HG02852 (cell line): Measurements from ENCODE around the gene PERM1.
"Not testable (repeated sequence)": the region's sequence is repeated elsewhere in the genome, so short reads cannot be mapped to it uniquely, and the experiment has no call there.

Experiments
- ATAC-seq: cut with Tn5 transposase; IDR thresholded peaks from one replicate; pipeline ENCODE4 v1.9.1; 2021; ENCODE audit warnings: mild to moderate bottlenecking, moderate library complexity; ENCODE audit not compliant: unreplicated experiment

PERM1 gene

GRCh38 chr1:981955-982558 is at the start of gene PERM1:
Gene PERM1 (minus strand): TSS chr1:982093. CDS start chr1:981029, 1,064 bp downstream.
- ATAC-seq: no peak

GRCh38 chr1:1030867-1031658 is 49.2 kb upstream of the PERM1 start:
- not testable (repeated sequence) for ATAC-seq

- no peak for ATAC-seq
These were observed 45.9 kb upstream of the PERM1 start for GRCh38 chr1:1027791-1028190.

- ATAC-seq: no peak
These were observed 44.9 kb upstream of the PERM1 start for GRCh38 chr1:1026599-1027413.

GRCh38 chr1:1025730-1026129 is 43.8 kb upstream of the PERM1 start:
- no peak for ATAC-seq

- ATAC-seq: no peak
These were observed 43.1 kb upstream of the PERM1 start for GRCh38 chr1:1024771-1025699.

GRCh38 chr1:1024149-1024770 is 42.4 kb upstream of the PERM1 start:
- ATAC-seq: no peak

GRCh38 chr1:1023700-1024099 is 41.8 kb upstream of the PERM1 start:
- ATAC-seq: no peak

GRCh38 chr1:1022302-1023009 is 40.6 kb upstream of the PERM1 start:
- ATAC-seq: no peak

GRCh38 chr1:1021920-1022259 is 40.0 kb upstream of the PERM1 start:
- no peak for ATAC-seq

- no peak for ATAC-seq
These were observed 39.4 kb upstream of the PERM1 start for GRCh38 chr1:1021010-1021919.

GRCh38 chr1:1020415-1021009 is 38.6 kb upstream of the PERM1 start:
- no peak for ATAC-seq

- ATAC-seq: peak; percentile 25
These were observed 38.1 kb upstream of the PERM1 start, which contains the start of gene AGRN for GRCh38 chr1:1020000-1020404. Gene AGRN (plus strand): TSS chr1:1020120. CDS start chr1:1020173, 53 bp downstream.

- peak; percentile 62 for ATAC-seq
These were observed 37.5 kb upstream of the PERM1 start for GRCh38 chr1:1019122-1019999.

GRCh38 chr1:1018321-1018685 is 36.4 kb upstream of the PERM1 start:
- ATAC-seq: not testable (repeated sequence)

GRCh38 chr1:1017397-1018320 is 35.8 kb upstream of the PERM1 start:
- not testable (repeated sequence) for ATAC-seq
